ENCODE data around the gene OR56A3.

OR56A3 gene

DNA sequence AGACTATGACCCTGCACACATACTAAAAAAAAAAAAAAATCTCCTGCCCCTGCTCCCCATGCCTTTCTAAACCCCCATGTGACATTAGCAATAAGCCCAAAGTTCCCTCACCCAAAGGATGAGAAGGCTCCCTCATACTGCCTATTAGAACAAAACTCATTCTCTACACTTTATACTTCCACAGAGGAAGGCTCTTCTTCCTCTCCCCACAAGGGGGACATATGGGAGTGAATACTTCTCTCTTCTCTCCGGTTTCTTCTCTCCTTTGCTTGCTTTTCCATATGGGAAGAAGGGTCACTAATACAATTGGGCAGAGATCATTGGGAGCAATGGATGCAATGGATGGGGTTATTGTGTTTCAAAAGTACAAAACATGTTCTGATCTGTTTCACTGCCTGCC is 41.4 kb downstream of the OR56A3 start:
- no peak for DNase-seq

DNA sequence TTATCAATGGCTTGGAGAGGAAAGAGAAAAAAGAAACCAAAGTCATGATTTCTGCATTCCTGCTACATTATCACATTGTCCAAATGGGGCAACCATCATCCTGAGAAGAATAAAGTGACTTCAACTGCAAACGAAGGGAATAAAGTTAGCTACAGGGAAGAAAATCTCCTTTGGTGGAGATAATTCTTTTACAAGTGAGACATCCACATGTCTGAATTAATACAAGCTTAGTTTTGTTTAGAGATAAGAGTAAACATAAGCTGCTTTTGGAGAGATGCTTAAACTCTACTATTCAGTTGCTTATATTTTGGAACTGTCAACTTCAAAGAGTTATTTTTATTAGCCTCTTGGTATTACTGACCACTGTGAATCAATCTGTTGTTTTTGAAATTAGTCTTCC is 44.8 kb downstream of the OR56A3 start, which contains the start of gene OR52L1:
Gene OR52L1 (minus strand): TSS at position 101 of the 400 bp plus-strand sequence. CDS start 55 bp downstream, at position 46.
- no peak for DNase-seq

DNA sequence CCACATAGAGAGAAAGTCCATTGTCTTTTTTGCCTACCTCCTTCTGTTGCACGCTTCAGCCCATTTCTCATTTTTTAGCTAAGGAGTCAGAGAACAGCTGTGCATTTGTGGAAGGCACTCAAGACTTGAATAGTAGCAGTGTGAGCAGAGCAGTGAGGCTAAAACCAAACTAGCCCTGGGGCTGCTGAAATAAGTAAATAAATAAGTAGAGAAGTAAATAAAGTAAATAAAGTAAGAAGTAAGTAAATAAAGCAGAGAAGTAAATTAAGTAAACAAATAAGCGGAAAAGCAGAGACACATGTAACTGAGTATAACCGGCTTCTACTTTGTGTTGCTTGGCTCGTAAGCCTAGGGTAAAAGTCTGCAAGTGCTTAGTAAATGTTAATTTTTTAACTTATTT is 47.2 kb downstream of the OR56A3 start:
- DNase-seq, result no peak

GRCh38 chr11:5992150-5992549 is 50.1 kb downstream of the OR56A3 start:
- no peak for DNase-seq

- no peak for DNase-seq
Observed at GRCh38 chr11:5992604-5993251, 50.7 kb downstream of the OR56A3 start.

DNA sequence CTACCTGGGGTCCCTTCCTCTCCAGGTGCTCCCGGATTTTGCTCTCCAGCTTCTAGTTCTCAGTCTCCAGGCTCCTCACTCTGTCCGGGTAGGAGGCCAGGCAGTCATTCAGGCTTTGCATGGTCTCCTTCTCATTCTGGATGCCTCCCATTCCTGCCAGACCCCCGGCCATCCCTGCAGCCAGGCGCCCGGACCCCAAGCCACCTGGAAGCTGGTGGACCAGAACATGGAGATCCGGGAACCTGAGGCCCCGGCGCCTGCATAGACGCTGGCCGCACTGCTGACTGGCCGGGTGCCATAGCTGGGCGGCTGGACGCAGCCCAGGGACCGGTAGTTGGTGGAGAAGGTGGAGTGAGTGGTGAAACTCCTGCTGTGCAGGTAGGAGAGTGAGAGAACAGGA is 52.7 kb downstream of the OR56A3 start:
- no peak for DNase-seq
